HCT116 (cell line): ENCODE results near the gene SNX9.

ENCODE experiments used
- ATF3 ChIP-seq: IDR thresholded peaks from 2 replicates; pipeline ENCODE4 v1.6.1; 2012
- EZH2phosphoT487 ChIP-seq: fragments of 200-600 bp; IDR thresholded peaks from 2 replicates; pipeline ENCODE4 v1.6.1; 2018; ENCODE audit warnings: antibody characterized with exemption, borderline replicate concordance
- RAD21 ChIP-seq: IDR thresholded peaks from 2 replicates; pipeline ENCODE4 v1.6.1; 2012; ENCODE audit warnings: low read depth, mild to moderate bottlenecking
- REST ChIP-seq: IDR thresholded peaks from 2 replicates; pipeline ENCODE4 v1.6.1; 2012; ENCODE audit warnings: low read depth

DNA sequence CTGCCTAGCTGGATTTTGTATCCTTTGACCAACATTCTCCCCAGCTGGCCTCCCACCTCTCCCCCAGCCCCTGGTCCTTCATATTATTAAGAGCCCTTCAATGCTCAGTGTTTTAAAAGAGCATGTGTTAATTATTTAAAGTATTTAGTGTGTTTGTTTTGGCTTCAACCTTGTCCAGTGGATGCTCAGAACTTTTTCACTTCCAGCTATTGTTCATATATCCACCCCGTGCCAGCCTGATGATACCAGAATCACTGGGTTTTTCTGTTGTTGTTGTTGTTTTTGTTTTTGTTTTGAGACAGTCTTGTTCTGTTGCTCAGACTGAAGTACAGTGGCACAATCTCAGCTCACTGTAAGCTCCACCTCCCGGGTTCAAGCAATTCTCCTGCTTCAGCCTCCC, 30.4 kb upstream of the SNX9 start:
- TF ChIP-seq REST (no peak), EZH2phosphoT487 (no peak), RAD21 (no peak), ATF3 (no peak)
